Measurements from ENCODE around the gene TRUB1.

TRUB1 gene

GRCh38 chr10:114923551-114923950 lies 14.4 kb upstream of the TRUB1 start:
- Histone ChIP-seq H4K20me1 (ENCODE audit: insufficient read depth, low read length) (no peaks in the 10 kb centered on the region; the same call in 1 of the 2 replicates), H3K9me3 (ENCODE audit: insufficient read depth, low read length, severe bottlenecking) (no peaks in the 10 kb centered on the region), H3K4me3 (ENCODE audit: low read depth in 1 of 2, low read length in 2 of 2) (no peak overlapping the region), H3K36me3 (ENCODE audit: insufficient read depth, low read length) (no peaks in the 10 kb centered on the region), H3K27ac (ENCODE audit: low read length) (no peak overlapping the region), H2AFZ (ENCODE audit: low read depth, low read length) (no peak overlapping the region), H3K27me3 (ENCODE audit: insufficient read depth, low read length, poor library complexity) (peaks cover 10% of the 10 kb centered on the region), H3K79me2 (ENCODE audit: insufficient read depth, low read length) (no peaks in the 10 kb centered on the region), H3K4me1 (ENCODE audit: insufficient read depth, low read length) (0 out of 2 replicates have a peak, but pooled peaks cover 3% of the 10 kb centered on the region), H3K4me2 (ENCODE audit: insufficient read depth, low read length) (no peak overlapping the region), H3K9ac (ENCODE audit: low read depth, low read length) (no peak overlapping the region)
- ATAC-seq (ENCODE audit: insufficient read depth, low read depth) (no peak), DNase-seq (no peak)
- TF ChIP-seq CTCF (IDR thresholded peaks at IDR 0.05; ENCODE audit: borderline replicate concordance, extremely low read depth, low read length, poor library complexity, severe bottlenecking) (no peak), EZH2 (IDR thresholded peaks at IDR 0.05; ENCODE audit: borderline replicate concordance, low read depth, low read length, severe bottlenecking) (no peak)

GRCh38 chr10:114925587-114926586 lies 12.1 kb upstream of the TRUB1 start:
- ATAC-seq (ENCODE audit: insufficient read depth, low read depth) (peak; percentile 90), DNase-seq (peak; percentile 53)
- H3K27me3 ChIP-seq (ENCODE audit: insufficient read depth, low read length, poor library complexity): no peaks in the 10 kb centered on the region
- no peaks in the 10 kb centered on the region for H3K9me3 ChIP-seq (ENCODE audit: insufficient read depth, low read length, severe bottlenecking)
- H4K20me1 ChIP-seq (ENCODE audit: insufficient read depth, low read length): no peaks in the 10 kb centered on the region; the same call in 1 of the 2 replicates
- H3K4me1 ChIP-seq (ENCODE audit: insufficient read depth, low read length): 0 out of 2 replicates have a peak, but pooled peaks cover 3% of the 10 kb centered on the region
- no peak overlapping the region for H2AFZ ChIP-seq (ENCODE audit: low read depth, low read length)
- H3K36me3 ChIP-seq (ENCODE audit: insufficient read depth, low read length): no peaks in the 10 kb centered on the region
- no peaks in the 10 kb centered on the region for H3K79me2 ChIP-seq (ENCODE audit: insufficient read depth, low read length)
- no peak overlapping the region for H3K9ac ChIP-seq (ENCODE audit: low read depth, low read length)
- no peak overlapping the region for H3K4me2 ChIP-seq (ENCODE audit: insufficient read depth, low read length)
- H3K27ac ChIP-seq (ENCODE audit: low read length): no peak overlapping the region
- H3K4me3 ChIP-seq (ENCODE audit: low read depth in 1 of 2, low read length in 2 of 2): no peak overlapping the region
- TF ChIP-seq EZH2 (IDR thresholded peaks at IDR 0.05; ENCODE audit: borderline replicate concordance, low read depth, low read length, severe bottlenecking) (no peak), CTCF (IDR thresholded peaks at IDR 0.05; ENCODE audit: borderline replicate concordance, extremely low read depth, low read length, poor library complexity, severe bottlenecking) (no peak)

GRCh38 chr10:114928818-114929217 lies 9.2 kb upstream of the TRUB1 start:
- no peaks in the 10 kb centered on the region; the same call in 1 of the 2 replicates for H4K20me1 ChIP-seq (ENCODE audit: insufficient read depth, low read length)
- H3K9me3 ChIP-seq (ENCODE audit: insufficient read depth, low read length, severe bottlenecking): peaks cover 5% of the 10 kb centered on the region
- H3K4me3 ChIP-seq (ENCODE audit: low read depth in 1 of 2, low read length in 2 of 2): no peak overlapping the region
- H3K4me2 ChIP-seq (ENCODE audit: insufficient read depth, low read length): no peak overlapping the region
- H3K9ac ChIP-seq (ENCODE audit: low read depth, low read length): no peak overlapping the region
- no peaks in the 10 kb centered on the region for H3K79me2 ChIP-seq (ENCODE audit: insufficient read depth, low read length)
- no peak overlapping the region for H3K27ac ChIP-seq (ENCODE audit: low read length)
- DNase-seq (no peak), ATAC-seq (ENCODE audit: insufficient read depth, low read depth) (no peak)
- H3K27me3 ChIP-seq (ENCODE audit: insufficient read depth, low read length, poor library complexity): no peaks in the 10 kb centered on the region
- H3K4me1 ChIP-seq (ENCODE audit: insufficient read depth, low read length): 0 out of 2 replicates have a peak, but pooled peaks cover 3% of the 10 kb centered on the region
- TF ChIP-seq CTCF (IDR thresholded peaks at IDR 0.05; ENCODE audit: borderline replicate concordance, extremely low read depth, low read length, poor library complexity, severe bottlenecking) (no peak), EZH2 (IDR thresholded peaks at IDR 0.05; ENCODE audit: borderline replicate concordance, low read depth, low read length, severe bottlenecking) (no peak)
- H3K36me3 ChIP-seq (ENCODE audit: insufficient read depth, low read length): no peaks in the 10 kb centered on the region
- no peak overlapping the region for H2AFZ ChIP-seq (ENCODE audit: low read depth, low read length)

Measured in DND-41 (cell line).